NT2/D1 (cell line): Measurements from ENCODE around the gene SLC2A2.

Experiments
- DNase-seq: peaks from one replicate; pipeline ENCODE4 v3.0.0-alpha.2; 2011; ENCODE audit warnings: low read depth, low spot score
- H3K27me3 ChIP-seq: 2 replicates; pipeline ENCODE4 v1.6.0; 2011; ENCODE audit warnings: mild to moderate bottlenecking; ENCODE audit not compliant: insufficient read length, insufficient read depth
- H3K36me3 ChIP-seq: 2 replicates; pipeline ENCODE4 v1.6.1; 2011; ENCODE audit warnings: mild to moderate bottlenecking, low read length, mixed read lengths; ENCODE audit not compliant: insufficient read depth, insufficient read length
- H3K4me1 ChIP-seq: 2 replicates; pipeline ENCODE4 v1.5.1; 2011; ENCODE audit not compliant: insufficient read depth, insufficient read length
- H3K4me3 ChIP-seq: 2 replicates; pipeline ENCODE4 v1.5.1; 2011; ENCODE audit warnings: low read depth; ENCODE audit not compliant: insufficient read length
- H3K9ac ChIP-seq: 2 replicates; pipeline ENCODE4 v1.6.0; 2011; ENCODE audit warnings: low read depth; ENCODE audit not compliant: insufficient read length
- H3K9me3 ChIP-seq: 2 replicates; pipeline ENCODE4 v1.5.1; 2011; ENCODE audit warnings: mild to moderate bottlenecking, low read length; ENCODE audit not compliant: insufficient read depth
- SUZ12 ChIP-seq: IDR thresholded peaks from 2 replicates; pipeline ENCODE4 v1.6.1; 2011; ENCODE audit not compliant: insufficient read length, insufficient read depth; ENCODE audit errors: extremely low read depth
- YY1 ChIP-seq: IDR thresholded peaks from 2 replicates; pipeline ENCODE4 v1.6.1; 2011; ENCODE audit not compliant: insufficient read length, insufficient read depth
- ZNF274 ChIP-seq: IDR thresholded peaks from 2 replicates; pipeline ENCODE4 v1.6.1; 2011; ENCODE audit warnings: mild to moderate bottlenecking, low read depth, low read length

Gene SLC2A2

GRCh38 chr3:171059978-171060377 is 33.5 kb upstream of the SLC2A2 start:
- H3K4me3 ChIP-seq: no peak overlapping the region

GRCh38 chr3:171058873-171059603 is 32.5 kb upstream of the SLC2A2 start:
- no peaks in the 10 kb centered on the region for H3K9me3 ChIP-seq
- H3K9ac ChIP-seq: no peak overlapping the region
- TF ChIP-seq YY1 (no peak), ZNF274 (no peak), SUZ12 (no peak)
- no peaks in the 10 kb centered on the region for H3K36me3 ChIP-seq
- no peak overlapping the region for H3K4me3 ChIP-seq
- no peaks in the 10 kb centered on the region for H3K4me1 ChIP-seq
- no peak for DNase-seq
- no peaks in the 10 kb centered on the region for H3K27me3 ChIP-seq

More at GRCh38 chr3:171059978-171060377, 33.5 kb upstream of the SLC2A2 start:
- H3K4me1 ChIP-seq: no peaks in the 10 kb centered on the region
- no peak overlapping the region for H3K9ac ChIP-seq
- H3K9me3 ChIP-seq: no peaks in the 10 kb centered on the region
- TF ChIP-seq ZNF274: no peak
- no peak for TF ChIP-seq YY1
- TF ChIP-seq SUZ12: no peak
- H3K27me3 ChIP-seq: no peaks in the 10 kb centered on the region
- DNase-seq: no peak
- H3K36me3 ChIP-seq: no peaks in the 10 kb centered on the region

GRCh38 chr3:171058058-171058457 is 31.5 kb upstream of the SLC2A2 start:
- H3K4me3 ChIP-seq: no peak overlapping the region
- H3K9ac ChIP-seq: no peak overlapping the region
- no peak for DNase-seq
- TF ChIP-seq YY1: no peak
- TF ChIP-seq ZNF274: no peak
- no peak for TF ChIP-seq SUZ12
- H3K27me3 ChIP-seq: no peaks in the 10 kb centered on the region
- no peaks in the 10 kb centered on the region for H3K9me3 ChIP-seq
- H3K36me3 ChIP-seq: no peaks in the 10 kb centered on the region
- H3K4me1 ChIP-seq: no peaks in the 10 kb centered on the region

- Histone ChIP-seq H3K36me3 (no peaks in the 10 kb centered on the region), H3K27me3 (no peaks in the 10 kb centered on the region), H3K4me3 (no peak overlapping the region), H3K4me1 (no peaks in the 10 kb centered on the region), H3K9ac (no peak overlapping the region), H3K9me3 (no peaks in the 10 kb centered on the region)
- no peak for DNase-seq
- no peak for TF ChIP-seq YY1
- no peak for TF ChIP-seq ZNF274
- no peak for TF ChIP-seq SUZ12
These were observed 30.6 kb upstream of the SLC2A2 start for GRCh38 chr3:171057072-171057471.

- H3K27me3 ChIP-seq: no peaks in the 10 kb centered on the region
- H3K36me3 ChIP-seq: no peaks in the 10 kb centered on the region
- TF ChIP-seq SUZ12 (no peak), YY1 (no peak), ZNF274 (no peak)
- no peak overlapping the region for H3K4me3 ChIP-seq
- no peak overlapping the region for H3K9ac ChIP-seq
- DNase-seq: no peak
- no peaks in the 10 kb centered on the region for H3K9me3 ChIP-seq
- no peaks in the 10 kb centered on the region for H3K4me1 ChIP-seq
These were observed 30.0 kb upstream of the SLC2A2 start for GRCh38 chr3:171056528-171056927.

GRCh38 chr3:171055336-171056178 is 29.0 kb upstream of the SLC2A2 start:
- TF ChIP-seq SUZ12 (no peak), YY1 (no peak), ZNF274 (no peak)
- Histone ChIP-seq H3K36me3 (no peaks in the 10 kb centered on the region), H3K4me1 (no peaks in the 10 kb centered on the region), H3K9ac (no peak overlapping the region), H3K27me3 (no peaks in the 10 kb centered on the region), H3K4me3 (no peak overlapping the region), H3K9me3 (no peaks in the 10 kb centered on the region)
- DNase-seq: no peak

GRCh38 chr3:171054921-171055320 is 28.4 kb upstream of the SLC2A2 start:
- DNase-seq: no peak
- no peak overlapping the region for H3K4me3 ChIP-seq
- no peak for TF ChIP-seq YY1
- no peak for TF ChIP-seq SUZ12
- no peak for TF ChIP-seq ZNF274
- H3K9me3 ChIP-seq: no peaks in the 10 kb centered on the region
- H3K27me3 ChIP-seq: no peaks in the 10 kb centered on the region
- H3K9ac ChIP-seq: no peak overlapping the region
- H3K4me1 ChIP-seq: no peaks in the 10 kb centered on the region
- no peaks in the 10 kb centered on the region for H3K36me3 ChIP-seq

- no peak for DNase-seq
- Histone ChIP-seq H3K4me1 (no peaks in the 10 kb centered on the region), H3K4me3 (no peak overlapping the region), H3K27me3 (no peaks in the 10 kb centered on the region), H3K36me3 (no peaks in the 10 kb centered on the region), H3K9me3 (no peaks in the 10 kb centered on the region), H3K9ac (no peak overlapping the region)
- TF ChIP-seq SUZ12 (no peak), ZNF274 (no peak), YY1 (no peak)
These were observed 27.7 kb upstream of the SLC2A2 start for GRCh38 chr3:171054231-171054630.
